GM19240 (cell line): ENCODE measurements around the gene C16orf86.
"Not testable (repeated sequence)": the region's sequence is repeated elsewhere in the genome, so short reads cannot be mapped to it uniquely, and the experiment has no call there.

Experiments
- DNase-seq: peaks from one replicate; pipeline ENCODE4 v3.0.0; 2011; ENCODE audit warnings: low spot score; ENCODE audit not compliant: insufficient read length

C16orf86 gene

GRCh38 chr16:67693517-67694285 is 27.1 kb downstream of the C16orf86 start:
- not testable (repeated sequence) for DNase-seq

- DNase-seq: no peak
These were observed 28.0 kb downstream of the C16orf86 start for GRCh38 chr16:67694611-67695010.

- no peak for DNase-seq
These were observed 31.0 kb downstream of the C16orf86 start for GRCh38 chr16:67697422-67698185.

- DNase-seq: no peak
These were observed 32.7 kb downstream of the C16orf86 start for GRCh38 chr16:67699265-67699664.

- no peak for DNase-seq
These were observed 34.8 kb downstream of the C16orf86 start for GRCh38 chr16:67701420-67701819.

- DNase-seq: no peak
These were observed 35.5 kb downstream of the C16orf86 start for GRCh38 chr16:67702130-67702529.

GRCh38 chr16:67703626-67704025 is 37.0 kb downstream of the C16orf86 start:
- no peak for DNase-seq

- no peak for DNase-seq
These were observed 37.5 kb downstream of the C16orf86 start for GRCh38 chr16:67704110-67704509.

- DNase-seq: no peak
These were observed 40.6 kb downstream of the C16orf86 start for GRCh38 chr16:67707210-67707609.

- DNase-seq: no peak
These were observed 41.2 kb downstream of the C16orf86 start for GRCh38 chr16:67707790-67708189.

GRCh38 chr16:67708368-67708771 is 41.8 kb downstream of the C16orf86 start:
- DNase-seq: no peak

GRCh38 chr16:67709050-67709449 is 42.4 kb downstream of the C16orf86 start:
- no peak for DNase-seq

GRCh38 chr16:67710607-67711006 is 44.0 kb downstream of the C16orf86 start:
- no peak for DNase-seq

GRCh38 chr16:67713647-67714273 is 47.1 kb downstream of the C16orf86 start:
- no peak for DNase-seq

GRCh38 chr16:67714522-67714921 is 47.9 kb downstream of the C16orf86 start:
- DNase-seq: no peak

GRCh38 chr16:67716097-67716496 is 49.5 kb downstream of the C16orf86 start:
- DNase-seq: no peak
